Measurements from ENCODE around the gene GTF2H1.

GTF2H1 gene

DNA sequence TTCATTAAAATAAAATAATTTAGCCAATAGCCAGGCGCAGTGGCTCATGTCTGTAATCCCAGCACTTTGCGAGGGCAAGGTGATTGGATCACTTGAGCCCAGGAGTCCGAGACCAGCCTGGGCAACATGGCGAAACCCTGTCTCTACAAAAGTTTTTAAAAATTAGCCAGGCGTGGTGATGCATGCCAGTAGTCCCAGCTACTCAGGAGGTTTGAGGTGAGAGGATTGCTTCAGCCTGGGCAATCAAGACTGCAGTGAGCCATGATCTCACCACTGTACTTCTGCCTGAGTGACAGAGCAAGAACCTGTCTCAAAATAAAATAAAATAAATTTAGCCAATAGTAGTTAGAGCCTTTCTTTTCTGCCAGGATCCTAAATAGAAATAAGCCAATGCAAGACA lies 12.7 kb upstream of the GTF2H1 start:
- TF ChIP-seq, protein P1, sequence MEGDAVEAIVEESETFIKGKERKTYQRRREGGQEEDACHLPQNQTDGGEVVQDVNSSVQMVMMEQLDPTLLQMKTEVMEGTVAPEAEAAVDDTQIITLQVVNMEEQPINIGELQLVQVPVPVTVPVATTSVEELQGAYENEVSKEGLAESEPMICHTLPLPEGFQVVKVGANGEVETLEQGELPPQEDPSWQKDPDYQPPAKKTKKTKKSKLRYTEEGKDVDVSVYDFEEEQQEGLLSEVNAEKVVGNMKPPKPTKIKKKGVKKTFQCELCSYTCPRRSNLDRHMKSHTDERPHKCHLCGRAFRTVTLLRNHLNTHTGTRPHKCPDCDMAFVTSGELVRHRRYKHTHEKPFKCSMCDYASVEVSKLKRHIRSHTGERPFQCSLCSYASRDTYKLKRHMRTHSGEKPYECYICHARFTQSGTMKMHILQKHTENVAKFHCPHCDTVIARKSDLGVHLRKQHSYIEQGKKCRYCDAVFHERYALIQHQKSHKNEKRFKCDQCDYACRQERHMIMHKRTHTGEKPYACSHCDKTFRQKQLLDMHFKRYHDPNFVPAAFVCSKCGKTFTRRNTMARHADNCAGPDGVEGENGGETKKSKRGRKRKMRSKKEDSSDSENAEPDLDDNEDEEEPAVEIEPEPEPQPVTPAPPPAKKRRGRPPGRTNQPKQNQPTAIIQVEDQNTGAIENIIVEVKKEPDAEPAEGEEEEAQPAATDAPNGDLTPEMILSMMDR (IDR thresholded peaks at IDR 0.05; ENCODE audit: control extremely low read depth, extremely low read depth, low read depth, missing control alignments) = no peak
- ChIA-PET CTCF (no interaction called here), POLR2A (interaction anchor here (1.0 kb wide), 1 partner anchor 10 kb away, joined by 3 read pairs; no protein-coding TSS in a partner anchor)
- no peak for DNase-seq (ENCODE audit: extremely low spot score)

DNA sequence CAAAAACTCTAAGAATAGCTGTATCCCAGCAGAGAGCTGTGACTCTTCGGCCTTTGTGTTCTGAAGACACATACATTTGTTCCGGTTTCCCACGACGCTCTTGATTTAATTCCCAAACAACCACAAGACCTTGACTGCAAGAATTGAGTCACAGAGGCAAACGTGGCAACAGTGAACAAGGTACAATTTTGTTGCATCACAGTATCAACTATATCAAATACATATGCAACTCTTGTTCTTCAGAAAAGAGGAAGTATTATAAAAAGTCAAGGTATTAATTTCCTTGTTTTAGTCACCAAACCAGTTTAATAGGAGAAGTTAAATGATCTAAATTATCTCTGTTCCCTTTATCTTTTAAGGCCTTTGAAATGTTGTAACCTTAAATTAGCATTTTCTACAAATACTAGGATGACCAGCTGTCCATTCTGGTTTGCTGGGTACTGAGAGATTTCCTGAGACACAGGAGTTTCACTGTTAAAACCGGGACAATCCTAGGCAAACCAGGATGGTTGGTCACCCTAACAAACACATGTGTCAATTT lies 11.5 kb upstream of the GTF2H1 start:
- POLR2A ChIA-PET = no interaction called here
- CTCF ChIA-PET = interaction anchor here (1.0 to 3.2 kb wide), 6 partner anchors 10 to 67 kb away, joined by 3 to 9 read pairs (median 3); no protein-coding TSS in a partner anchor
- TF ChIP-seq, protein P1 (IDR thresholded peaks at IDR 0.05; ENCODE audit: control extremely low read depth, extremely low read depth, low read depth, missing control alignments) = no peak
- peak; percentile 37 for DNase-seq (ENCODE audit: extremely low spot score)

DNA sequence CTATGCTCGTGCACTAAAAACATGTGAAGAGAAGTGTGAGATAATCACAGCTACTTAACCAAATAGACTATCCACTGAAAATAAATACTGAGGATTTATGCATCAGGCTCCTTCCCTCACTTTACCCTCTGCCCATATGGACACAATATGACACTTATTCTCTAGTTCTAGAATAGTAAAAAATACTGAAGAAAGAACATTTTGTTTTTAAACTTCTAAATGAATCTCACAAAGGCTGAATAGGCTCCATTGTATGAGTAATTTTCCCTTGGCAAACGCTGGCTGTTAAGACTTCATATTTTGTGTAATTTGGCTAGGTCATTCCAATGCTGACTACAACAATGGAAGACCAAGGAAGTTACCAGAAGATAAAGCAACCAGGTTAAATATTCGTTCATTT lies 10.4 kb upstream of the GTF2H1 start:
- CTCF ChIA-PET = interaction anchor here (1.3 to 3.2 kb wide), 4 partner anchors 9 to 68 kb away, joined by 3 to 9 read pairs (median 5); no protein-coding TSS in a partner anchor
- no peak for DNase-seq (ENCODE audit: extremely low spot score)
- POLR2A ChIA-PET = no interaction called here
- TF ChIP-seq, protein P1 (IDR thresholded peaks at IDR 0.05; ENCODE audit: control extremely low read depth, extremely low read depth, low read depth, missing control alignments) = no peak

DNA sequence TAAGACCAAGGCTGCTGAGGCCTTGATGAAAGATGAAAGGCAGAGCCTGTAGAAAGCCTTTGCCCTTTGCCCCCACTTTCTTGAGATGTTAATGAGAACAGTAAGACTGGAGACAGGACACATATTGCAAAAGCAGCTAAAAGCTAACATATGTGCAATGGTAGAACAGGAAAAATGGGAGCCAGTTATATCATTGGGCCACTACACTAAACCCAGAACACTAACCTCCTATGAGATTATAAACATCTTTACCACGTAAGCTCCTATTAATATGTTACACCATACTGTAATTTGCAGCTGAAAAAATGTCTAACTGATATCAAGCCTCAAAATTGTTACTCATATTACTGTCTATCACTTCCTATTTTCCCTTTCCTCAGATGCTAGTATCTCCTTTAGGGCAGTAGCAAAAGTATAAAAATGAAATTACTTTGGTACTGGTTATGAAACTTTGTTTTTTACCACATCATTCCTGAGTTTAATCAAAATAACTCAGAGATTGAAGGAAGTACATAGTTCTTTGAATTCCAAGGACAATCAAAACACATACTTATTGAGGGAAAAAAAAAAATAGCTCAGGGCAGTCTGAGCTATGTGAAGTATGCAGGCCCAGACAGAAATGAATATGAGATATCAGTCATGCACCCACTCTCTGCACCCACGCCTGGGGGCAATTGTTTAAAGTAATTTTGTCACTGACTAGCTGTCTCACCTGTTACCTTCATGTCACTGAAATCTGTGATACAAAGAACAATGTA lies 9.5 kb upstream of the GTF2H1 start:
- ChIA-PET CTCF (interaction anchor here (0.7 to 3.2 kb wide), 8 partner anchors 8 to 415 kb away, joined by 3 to 10 read pairs (median 3); no protein-coding TSS in a partner anchor), POLR2A (interaction anchor here (0.6 to 1.0 kb wide), 3 partner anchors 9 to 81 kb away, joined by 3 to 4 read pairs (median 3); partner anchors contain the start of genes HPS5 and LDHA)
- TF ChIP-seq, protein P1 (IDR thresholded peaks at IDR 0.05; ENCODE audit: control extremely low read depth, extremely low read depth, low read depth, missing control alignments) = no peak
- DNase-seq (ENCODE audit: extremely low spot score) = no peak

DNA sequence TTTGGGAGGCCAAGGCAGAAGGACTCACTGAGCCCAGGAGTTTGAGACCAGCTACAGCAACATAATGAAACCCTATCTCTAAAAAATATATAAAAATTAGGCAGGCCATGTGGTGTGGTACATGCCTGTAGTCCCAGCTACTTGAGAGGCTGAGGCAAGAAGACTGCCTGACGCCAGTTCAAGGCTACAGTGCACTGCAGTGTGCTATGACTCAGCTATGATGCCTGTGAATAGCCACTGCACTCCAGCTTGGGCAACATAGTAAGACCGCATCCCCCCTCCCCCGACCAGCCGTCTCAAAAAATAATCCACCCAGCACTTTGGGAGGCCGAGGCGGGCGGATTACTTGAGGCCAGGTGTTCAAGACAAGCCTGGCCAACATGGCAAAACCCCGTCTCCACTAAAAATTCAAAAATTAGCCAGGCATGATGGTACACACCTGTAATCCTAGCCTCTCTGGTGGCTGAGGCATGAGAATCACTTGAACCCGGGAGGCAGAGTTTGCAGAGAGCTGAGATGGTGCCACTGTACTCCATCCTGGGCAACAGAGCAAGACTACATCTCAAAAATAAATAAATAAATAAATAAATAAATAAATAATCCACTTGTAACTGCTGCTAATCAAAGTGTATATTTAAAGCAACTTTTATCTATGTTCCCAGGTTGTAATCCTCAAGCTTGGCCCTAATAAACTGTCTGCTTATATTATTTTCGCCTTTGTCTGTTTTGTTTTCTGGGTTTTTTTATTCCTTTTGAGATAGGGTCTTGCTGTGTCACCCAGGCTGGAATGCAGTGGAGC lies 8.2 kb upstream of the GTF2H1 start:
- CTCF ChIA-PET = interaction anchor here (0.9 to 2.5 kb wide), 10 partner anchors 8 to 70 kb away, joined by 3 to 11 read pairs (median 3); no protein-coding TSS in a partner anchor
- POLR2A ChIA-PET = interaction anchor here (0.5 kb wide), 1 partner anchor 28 kb away, joined by 3 read pairs; no protein-coding TSS in a partner anchor
- DNase-seq (ENCODE audit: extremely low spot score) = no peak

More for the DNA sequence above, 8.2 kb upstream of the GTF2H1 start:
- TF ChIP-seq, protein P1 (IDR thresholded peaks at IDR 0.05; ENCODE audit: control extremely low read depth, extremely low read depth, low read depth, missing control alignments) = no peak
